GM21786 (cell line): ENCODE measurements around the gene ATP9B.

Source experiments
- ATAC-seq: cut with Tn5 transposase; IDR thresholded peaks from one replicate; pipeline ENCODE4 v1.9.1; 2021; ENCODE audit not compliant: unreplicated experiment

ATP9B gene

GRCh38 chr18:79405019-79405780 lies 336.0 kb downstream of the ATP9B start:
- no peak for ATAC-seq

GRCh38 chr18:79405781-79406575 lies 336.8 kb downstream of the ATP9B start:
- ATAC-seq: peak; percentile 82

- no peak for ATAC-seq
Measured at GRCh38 chr18:79406708-79407107, 337.5 kb downstream of the ATP9B start.

- no peak for ATAC-seq
Measured at GRCh38 chr18:79409313-79409712, 340.1 kb downstream of the ATP9B start.

- ATAC-seq: no peak
Measured at GRCh38 chr18:79410171-79410641, 341.0 kb downstream of the ATP9B start.

- ATAC-seq: no peak
Measured at GRCh38 chr18:79410731-79411613, 341.8 kb downstream of the ATP9B start.

GRCh38 chr18:79411614-79412526 lies 342.7 kb downstream of the ATP9B start:
- no peak for ATAC-seq

- ATAC-seq: no peak
Measured at GRCh38 chr18:79413025-79413424, 343.8 kb downstream of the ATP9B start.

- ATAC-seq: no peak
Measured at GRCh38 chr18:79413426-79413825, 344.2 kb downstream of the ATP9B start.

- ATAC-seq: no peak
Measured at GRCh38 chr18:79413901-79414300, 344.7 kb downstream of the ATP9B start.

GRCh38 chr18:79416022-79416676 lies 347.0 kb downstream of the ATP9B start:
- ATAC-seq: no peak

- ATAC-seq: no peak
Measured at GRCh38 chr18:79416677-79417052, 347.5 kb downstream of the ATP9B start.

GRCh38 chr18:79418236-79418635 lies 349.0 kb downstream of the ATP9B start:
- no peak for ATAC-seq

- no peak for ATAC-seq
Measured at GRCh38 chr18:79418642-79419041, 349.4 kb downstream of the ATP9B start.

- ATAC-seq: no peak
Measured at GRCh38 chr18:79420033-79420745, 351.0 kb downstream of the ATP9B start.

GRCh38 chr18:79421275-79421857 lies 352.2 kb downstream of the ATP9B start:
- ATAC-seq: no peak

GRCh38 chr18:79422022-79422782 lies 353.0 kb downstream of the ATP9B start:
- ATAC-seq: peak; percentile 70

GRCh38 chr18:79422783-79423165 lies 353.6 kb downstream of the ATP9B start:
- ATAC-seq: no peak
